Subcutaneous abdominal adipose tissue (tissue), 5 donors: ENCODE data around the gene MAP2K7.
A peak's percentile ranks its signal among the peaks of the same experiment; 100 is the strongest.

ENCODE experiments used
- H3K27ac ChIP-seq: one replicate; pipeline ENCODE4 v1.7.0; 2013; ENCODE audit warnings: low read depth, mild to moderate bottlenecking, inconsistent platforms, low read length, moderate library complexity
- H3K27me3 ChIP-seq, 5 donors: one replicate each; pipeline ENCODE4 v1.7.0; 2013; ENCODE audit warnings: low read length in 5 of 5, inconsistent platforms in 1 of 5; ENCODE audit not compliant: control insufficient read depth in 5 of 5, insufficient read depth in 4 of 5
- H3K36me3 ChIP-seq, 5 donors: one replicate each; pipeline ENCODE4 v1.7.0; 2013; ENCODE audit warnings: low read length in 5 of 5; ENCODE audit not compliant: control insufficient read depth in 5 of 5, insufficient read depth in 5 of 5
- H3K4me1 ChIP-seq, 5 donors: one replicate each; pipeline ENCODE4 v1.7.0; 2013; ENCODE audit warnings: low read length in 5 of 5, mild to moderate bottlenecking in 3 of 5, moderate library complexity in 1 of 5; ENCODE audit not compliant: control insufficient read depth in 5 of 5, insufficient read depth in 5 of 5
- H3K4me3 ChIP-seq, 5 donors: one replicate each; pipeline ENCODE4 v1.7.0; 2013; ENCODE audit warnings: low read length in 5 of 5, low read depth in 1 of 5
- H3K9ac ChIP-seq, 5 donors: one replicate each; pipeline ENCODE4 v1.7.0; 2013; ENCODE audit warnings: low read length in 5 of 5, mild to moderate bottlenecking in 4 of 5, moderate library complexity in 3 of 5
- H3K9me3 ChIP-seq, 5 donors: one replicate each; pipeline ENCODE4 v1.7.0; 2013; ENCODE audit warnings: low read length in 5 of 5; ENCODE audit not compliant: control insufficient read depth in 5 of 5
- donor health status: healthy.
- donor health status: healthy.
- donor health status: healthy.
- donor health status: healthy.
- donor health status: healthy.

The MAP2K7 gene

DNA sequence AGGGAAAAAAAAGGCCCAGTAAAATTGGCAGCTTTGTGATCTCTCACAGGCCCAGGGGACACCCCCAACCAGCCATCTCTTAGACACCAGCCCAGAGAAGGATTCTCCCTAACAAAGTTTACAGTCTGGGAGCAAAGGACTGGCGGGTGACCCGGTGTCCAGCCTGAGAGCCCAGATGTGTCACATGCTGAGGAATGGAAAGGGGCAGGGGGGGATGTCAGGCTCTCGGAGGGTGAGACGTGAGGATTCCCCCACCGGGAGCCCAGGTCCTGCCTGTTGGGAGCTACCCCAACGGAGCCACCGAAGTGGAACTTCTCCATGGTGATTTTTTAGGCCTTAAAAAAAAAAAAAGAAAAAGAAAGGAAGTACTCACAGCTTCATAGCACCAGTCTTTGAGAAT lies 27.1 kb downstream of the MAP2K7 start:
- H3K9ac ChIP-seq: no peak overlapping the region
- H3K36me3 ChIP-seq: peaks cover 0 to 59% (median 55%) of the 10 kb centered on the region in 5 donors
- no peaks in the 10 kb centered on the region for H3K27me3 ChIP-seq
- no peak overlapping the region for H3K27ac ChIP-seq
- H3K9me3 ChIP-seq: no peaks in the 10 kb centered on the region
- peaks cover 2 to 34% (median 23%) of the 10 kb centered on the region in 5 donors for H3K4me1 ChIP-seq
- H3K4me3 ChIP-seq: no peak overlapping the region

DNA sequence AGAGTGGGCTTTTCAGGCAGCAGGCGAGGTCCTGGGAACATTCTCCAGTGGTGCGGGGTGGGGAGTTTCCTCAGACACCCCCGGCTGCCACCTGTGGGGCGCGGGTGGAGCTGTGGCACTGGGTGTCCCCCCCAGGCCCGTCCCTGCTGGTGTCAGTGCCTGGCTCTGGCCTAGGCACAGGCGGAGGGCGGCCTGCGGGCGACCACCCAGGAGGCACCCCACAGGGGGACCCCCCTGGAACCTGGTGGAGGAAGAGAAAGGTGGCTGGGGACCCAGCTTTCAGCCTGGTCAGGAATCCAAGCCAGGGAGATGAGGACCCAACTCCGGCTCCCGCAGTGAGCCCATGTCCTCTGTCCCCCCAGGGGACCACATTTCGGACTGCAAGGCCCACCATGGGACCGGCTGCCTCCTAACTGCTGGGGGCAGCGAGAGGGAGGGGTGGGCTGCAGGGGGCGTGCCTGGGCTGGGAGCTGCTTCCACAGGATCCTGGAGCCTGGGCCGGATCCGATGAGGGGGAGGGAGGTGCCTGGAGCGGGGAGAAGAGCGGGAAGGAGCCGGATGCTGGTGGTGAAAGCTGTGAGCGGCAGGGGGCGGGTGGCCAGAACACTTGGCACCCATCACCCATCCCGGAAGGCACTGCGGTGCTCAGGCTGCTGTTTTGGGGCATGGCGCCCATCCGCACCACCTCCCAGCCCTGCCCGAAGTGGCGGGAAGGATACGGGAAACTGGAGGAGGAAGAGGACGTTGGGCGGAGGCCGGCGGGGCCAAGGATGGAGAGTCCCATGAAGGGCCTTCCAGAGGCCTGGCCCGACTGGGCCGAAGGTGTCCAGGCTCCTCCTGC lies 27.8 kb downstream of the MAP2K7 start:
- H3K4me3 ChIP-seq: no peak overlapping the region
- no peaks in the 10 kb centered on the region for H3K9me3 ChIP-seq
- H3K27ac ChIP-seq: no peak overlapping the region
- H3K36me3 ChIP-seq: peaks cover 0 to 65% (median 62%) of the 10 kb centered on the region in 5 donors
- H3K27me3 ChIP-seq: no peaks in the 10 kb centered on the region
- H3K9ac ChIP-seq: no peak overlapping the region
- H3K4me1 ChIP-seq: peaks cover 2 to 30% (median 19%) of the 10 kb centered on the region in 5 donors

DNA sequence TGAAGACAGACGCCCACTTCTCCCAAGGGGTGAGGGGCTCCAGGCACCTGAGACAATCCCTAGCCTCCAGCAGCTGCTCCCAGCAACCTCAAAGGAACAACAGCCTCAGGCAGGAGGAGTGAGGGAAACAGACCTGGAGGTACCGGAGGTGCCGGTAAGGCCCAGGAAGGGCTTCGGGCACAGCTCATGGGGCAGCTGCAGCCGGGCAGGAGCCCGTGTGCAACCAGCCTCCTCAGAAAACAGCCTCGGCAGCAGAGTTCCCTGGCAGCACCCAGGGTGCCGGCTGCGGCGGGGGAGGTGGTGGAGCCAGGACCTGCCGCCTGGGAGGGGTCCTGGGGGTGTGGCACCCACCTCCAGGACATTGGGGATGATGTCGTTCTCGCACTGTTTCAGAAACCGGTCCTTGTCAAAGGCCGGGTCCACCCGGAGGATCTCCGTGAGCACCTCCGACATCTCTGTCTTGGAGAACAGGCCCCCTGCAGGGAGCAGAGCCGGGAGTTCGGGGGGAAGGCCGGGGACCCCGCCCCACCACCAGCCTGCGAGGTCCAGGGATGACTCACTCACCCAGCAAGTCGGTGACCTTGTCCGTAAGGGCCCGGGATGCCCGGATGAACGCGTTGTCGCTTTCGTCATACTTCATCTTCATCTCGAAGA lies 28.7 kb downstream of the MAP2K7 start:
- Histone ChIP-seq H3K36me3 (peaks cover 0 to 70% (median 67%) of the 10 kb centered on the region in 5 donors), H3K9me3 (no peaks in the 10 kb centered on the region), H3K9ac (no peak overlapping the region), H3K4me1 (peaks cover 2 to 20% (median 15%) of the 10 kb centered on the region in 5 donors), H3K27me3 (no peaks in the 10 kb centered on the region), H3K4me3 (no peak overlapping the region), H3K27ac (no peak overlapping the region)

DNA sequence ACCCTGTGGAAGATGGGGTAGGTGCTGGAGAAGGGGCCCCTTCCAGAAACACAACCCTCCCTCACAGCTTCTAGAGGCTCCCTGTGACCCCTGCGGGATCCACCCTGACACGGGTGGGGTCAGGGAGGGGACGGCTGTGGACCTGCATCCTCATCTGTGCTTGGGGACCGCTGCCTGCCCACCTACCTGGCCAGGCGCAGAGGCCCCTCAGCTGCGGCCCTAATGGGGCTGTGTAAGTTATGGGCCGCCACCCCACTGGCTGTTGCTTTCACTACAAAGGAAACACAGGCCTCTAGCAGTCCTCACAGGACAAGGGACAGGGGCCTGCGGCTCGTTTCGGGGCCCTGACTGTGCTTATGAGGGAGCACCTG lies 29.2 kb downstream of the MAP2K7 start:
- H3K27ac ChIP-seq: no peak overlapping the region
- peaks cover 0 to 75% (median 72%) of the 10 kb centered on the region in 5 donors for H3K36me3 ChIP-seq
- H3K4me1 ChIP-seq: peaks cover 2 to 15% (median 14%) of the 10 kb centered on the region in 5 donors
- no peak overlapping the region for H3K9ac ChIP-seq
- H3K9me3 ChIP-seq: no peaks in the 10 kb centered on the region
- no peak overlapping the region for H3K4me3 ChIP-seq
- no peaks in the 10 kb centered on the region for H3K27me3 ChIP-seq

DNA sequence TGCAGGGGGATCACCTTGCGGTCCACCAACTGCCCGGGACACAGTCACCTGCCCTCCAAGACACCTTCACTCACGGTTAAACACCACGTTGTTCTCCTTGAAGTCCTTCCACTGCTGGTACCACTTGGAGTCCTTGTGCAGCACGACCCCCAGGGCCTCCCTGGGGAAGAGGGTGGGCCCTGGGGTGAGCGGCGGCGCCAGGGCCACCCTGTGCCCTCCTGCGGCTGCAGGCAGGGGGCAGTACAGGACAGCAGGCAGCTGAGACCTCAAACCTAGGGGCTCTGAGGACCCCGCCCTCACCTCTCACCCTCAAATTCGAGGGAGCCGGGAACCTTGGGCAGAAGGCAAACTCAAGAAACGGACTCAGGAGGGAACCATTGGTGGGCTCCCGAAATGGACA lies 29.7 kb downstream of the MAP2K7 start:
- no peak overlapping the region for H3K9ac ChIP-seq
- H3K36me3 ChIP-seq: peaks cover 0 to 79% (median 74%) of the 10 kb centered on the region in 5 donors
- no peak overlapping the region for H3K4me3 ChIP-seq

DNA sequence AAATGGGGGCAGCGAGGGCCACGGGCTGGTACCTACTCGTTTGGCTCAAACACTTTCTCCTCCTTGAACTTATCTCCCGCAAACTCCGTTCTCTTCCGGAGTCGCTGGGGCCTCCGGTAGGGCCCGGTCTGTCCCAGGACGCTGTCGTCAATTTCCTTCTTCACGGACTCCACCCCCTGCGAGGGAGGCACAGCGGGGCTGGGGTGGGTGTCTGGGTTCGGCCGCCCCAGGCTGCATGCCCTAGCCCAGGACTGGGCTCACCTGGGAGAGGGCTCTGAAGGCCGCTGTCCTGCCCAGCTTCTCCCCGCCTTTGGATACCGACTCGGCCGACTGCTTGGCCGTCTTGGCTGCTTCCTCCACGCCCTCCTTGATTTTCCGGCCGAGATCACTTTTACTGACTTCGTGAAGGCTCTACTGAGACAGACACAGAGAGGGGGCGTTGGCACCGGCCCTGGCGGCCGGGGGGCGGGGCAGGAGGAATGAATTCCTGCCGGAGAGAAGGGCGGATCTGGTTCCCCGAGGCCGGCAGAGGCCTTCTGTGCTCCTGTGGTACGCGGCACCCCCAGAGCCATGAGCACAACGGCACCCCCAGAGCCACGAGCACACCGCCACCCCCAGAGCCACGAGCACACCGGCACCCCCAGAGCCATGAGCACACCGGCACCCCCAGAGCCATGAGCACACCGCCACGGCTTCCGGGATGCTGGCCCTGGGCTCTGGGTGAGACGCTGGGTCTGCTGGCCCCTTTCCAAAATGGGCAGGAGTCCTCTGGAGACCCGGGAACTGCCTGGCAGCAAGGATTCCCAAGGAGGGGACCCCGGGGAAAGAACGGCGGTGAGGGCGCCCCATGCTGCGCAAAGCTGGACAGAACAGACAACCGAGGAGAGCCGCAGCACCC lies 30.4 kb downstream of the MAP2K7 start:
- H3K9me3 ChIP-seq: no peaks in the 10 kb centered on the region
- peaks cover under 1 to 5% (median 4%) of the 10 kb centered on the region in 5 donors for H3K4me1 ChIP-seq
- no peak overlapping the region for H3K9ac ChIP-seq
- H3K27ac ChIP-seq: no peak overlapping the region
- no peaks in the 10 kb centered on the region for H3K27me3 ChIP-seq
- H3K4me3 ChIP-seq: no peak overlapping the region
- peaks cover 4 to 85% (median 75%) of the 10 kb centered on the region in 5 donors for H3K36me3 ChIP-seq

More for the DNA sequence above, 29.7 kb downstream of the MAP2K7 start:
- H3K27ac ChIP-seq: no peak overlapping the region
- H3K27me3 ChIP-seq: no peaks in the 10 kb centered on the region
- no peaks in the 10 kb centered on the region for H3K9me3 ChIP-seq
- peaks cover 2 to 12% (median 9%) of the 10 kb centered on the region in 5 donors for H3K4me1 ChIP-seq

DNA sequence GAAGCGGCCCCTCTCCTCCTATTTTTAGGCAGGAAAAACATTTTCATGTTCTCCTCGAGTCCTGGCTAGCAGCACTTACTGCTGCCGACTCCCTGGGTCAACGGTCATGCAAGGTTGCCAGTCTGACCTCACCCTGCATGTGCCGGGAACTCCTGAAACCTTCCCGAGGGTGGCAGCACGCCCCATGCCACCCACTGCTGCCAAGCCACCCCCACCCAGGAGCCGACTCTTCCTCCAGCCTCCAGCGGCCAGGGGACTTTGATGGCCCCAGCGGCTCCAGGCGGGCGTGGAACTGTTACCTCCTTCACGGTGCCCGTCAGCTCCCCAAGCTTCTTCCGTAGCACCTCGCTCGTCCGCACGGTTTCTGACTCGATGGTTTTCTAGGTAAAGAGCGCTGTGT lies 31.1 kb downstream of the MAP2K7 start:
- H3K4me1 ChIP-seq: no peaks in the 10 kb centered on the region
- H3K4me3 ChIP-seq: no peak overlapping the region
- peaks cover 4 to 89% (median 77%) of the 10 kb centered on the region in 5 donors for H3K36me3 ChIP-seq
- H3K27ac ChIP-seq: no peak overlapping the region
- H3K27me3 ChIP-seq: no peaks in the 10 kb centered on the region
- H3K9ac ChIP-seq: no peak overlapping the region
- no peaks in the 10 kb centered on the region for H3K9me3 ChIP-seq

DNA sequence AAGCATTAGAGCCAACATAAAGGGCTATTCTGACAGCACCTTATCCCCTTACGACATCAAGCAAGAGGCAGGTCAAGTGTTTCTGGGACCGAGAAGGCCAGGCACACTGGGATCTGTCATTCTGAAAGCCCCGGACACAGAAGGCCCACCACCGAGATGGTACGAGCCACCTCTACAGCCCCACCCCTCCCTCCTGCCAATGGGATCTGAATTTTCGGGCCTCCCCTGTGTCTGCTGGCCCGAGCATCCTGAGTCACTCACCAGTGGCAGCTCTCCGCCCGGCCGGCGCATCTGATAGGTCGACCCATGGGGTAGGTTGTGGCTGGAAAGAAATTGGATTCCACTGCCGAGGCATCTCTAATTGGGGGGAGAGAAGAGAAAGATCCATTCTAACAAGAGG lies 37.2 kb downstream of the MAP2K7 start:
- H3K36me3 ChIP-seq: peaks cover 4 to 47% (median 36%) of the 10 kb centered on the region in 5 donors
- H3K4me1 ChIP-seq: peaks cover 7 to 27% (median 22%) of the 10 kb centered on the region in 5 donors
- H3K27me3 ChIP-seq: peaks cover 0 to 3% (median 0%) of the 10 kb centered on the region in 5 donors
- H3K27ac ChIP-seq: no peak overlapping the region
- no peak overlapping the region for H3K4me3 ChIP-seq
- no peak overlapping the region for H3K9ac ChIP-seq
- no peaks in the 10 kb centered on the region for H3K9me3 ChIP-seq

DNA sequence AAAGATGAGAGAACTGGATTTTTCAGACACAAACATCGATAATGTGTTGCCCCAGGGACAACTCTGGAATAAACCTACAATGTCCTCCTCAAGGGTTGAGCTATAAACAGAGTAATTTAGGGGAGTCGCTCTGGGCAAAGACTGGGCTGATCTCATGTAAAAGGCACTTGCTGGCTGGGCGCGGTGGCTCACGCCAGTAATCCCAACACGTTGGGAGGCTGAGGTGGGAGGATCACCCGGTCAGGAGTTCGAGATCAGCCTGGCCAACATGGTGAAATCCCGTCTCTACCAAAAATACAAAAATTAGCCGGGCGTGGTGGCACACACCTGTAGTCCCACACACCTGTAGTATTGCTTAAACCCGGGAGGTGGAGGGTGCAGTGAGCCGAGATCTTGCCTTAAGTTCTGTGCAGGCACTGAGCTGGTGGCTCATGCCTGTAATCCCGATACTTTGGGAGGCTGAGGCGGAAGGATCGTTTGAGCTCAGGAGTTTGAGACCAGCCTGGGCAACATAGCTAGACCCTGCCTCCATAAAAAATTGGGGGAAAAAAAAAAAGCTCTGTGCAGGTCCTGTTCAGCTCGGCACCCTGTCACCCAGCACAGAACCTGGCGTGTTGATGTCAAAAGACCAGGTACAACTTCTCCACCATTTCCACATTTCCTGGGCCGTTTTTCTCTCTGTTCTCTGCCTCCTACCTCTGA lies 38.4 kb downstream of the MAP2K7 start:
- Histone ChIP-seq H3K27me3 (peaks cover 0 to 3% (median 0%) of the 10 kb centered on the region in 5 donors), H3K36me3 (peaks cover 4 to 36% (median 29%) of the 10 kb centered on the region in 5 donors), H3K4me1 (peaks cover 7 to 27% (median 22%) of the 10 kb centered on the region in 5 donors), H3K4me3 (peak overlapping the region in 1 of 5 donors; percentile 74), H3K9ac (peak overlapping the region in 1 of 5 donors; percentile 31), H3K27ac (no peak overlapping the region), H3K9me3 (no peaks in the 10 kb centered on the region)
